GM12892 (cell line): ENCODE data around the gene KIAA0513.

Experiments used
- POLR2A ChIP-seq: IDR thresholded peaks from 2 replicates; pipeline ENCODE4 v1.6.1; 2011; ENCODE audit warnings: low read depth, low read length, control low read depth
- POLR2AphosphoS5 ChIP-seq: IDR thresholded peaks from 2 replicates; pipeline ENCODE4 v1.6.1; 2011; ENCODE audit warnings: low read depth, low read length, control low read depth
- TAF1 ChIP-seq: IDR thresholded peaks from 2 replicates; pipeline ENCODE4 v1.6.1; 2011; ENCODE audit warnings: low read depth, mild to moderate bottlenecking, control low read depth, low read length, borderline replicate concordance

DNA sequence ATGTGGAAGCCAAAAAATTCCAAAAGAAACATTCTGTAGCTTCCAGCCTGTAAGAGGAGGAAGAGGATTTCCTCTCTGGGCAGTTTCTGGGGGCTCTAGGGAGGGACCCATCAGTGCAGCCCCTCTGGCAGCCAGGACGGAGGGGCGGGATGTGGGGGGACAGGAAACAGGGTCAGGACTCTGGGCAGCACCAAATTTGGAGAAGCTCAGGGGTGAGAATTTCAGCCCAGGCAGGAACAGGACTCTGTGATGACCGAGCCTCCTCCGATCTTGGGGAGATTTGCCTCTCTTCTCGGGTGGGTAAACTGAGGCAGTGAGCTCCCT, 103.1 kb downstream of the KIAA0513 start:
- TF ChIP-seq POLR2A: no peak
- TF ChIP-seq POLR2AphosphoS5: no peak
- TF ChIP-seq TAF1: no peak
